ENCODE data around the gene TENT5A.
A peak's percentile ranks its signal among the peaks of the same experiment; 100 is the strongest.

Gene TENT5A

DNA sequence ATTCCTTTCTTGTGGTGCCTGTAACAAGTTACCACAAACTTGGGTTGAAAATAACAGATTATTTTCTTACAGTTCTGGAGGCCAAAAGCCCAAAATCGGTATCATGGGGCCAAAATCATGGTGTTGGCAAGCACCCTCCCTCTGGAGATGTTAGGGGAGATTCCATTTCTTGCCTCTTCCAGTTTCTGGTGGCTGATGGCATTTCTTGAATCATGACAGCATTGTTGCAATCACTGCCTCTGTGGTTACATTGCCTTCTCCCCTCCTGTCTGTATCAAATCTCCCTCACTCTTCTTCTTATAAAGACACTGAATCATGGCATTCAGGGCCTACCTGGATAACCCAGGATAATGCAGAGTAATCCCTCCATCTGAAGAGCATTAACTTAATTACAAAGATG, 17.9 kb upstream of the TENT5A start:
- no peak for DNase-seq

DNA sequence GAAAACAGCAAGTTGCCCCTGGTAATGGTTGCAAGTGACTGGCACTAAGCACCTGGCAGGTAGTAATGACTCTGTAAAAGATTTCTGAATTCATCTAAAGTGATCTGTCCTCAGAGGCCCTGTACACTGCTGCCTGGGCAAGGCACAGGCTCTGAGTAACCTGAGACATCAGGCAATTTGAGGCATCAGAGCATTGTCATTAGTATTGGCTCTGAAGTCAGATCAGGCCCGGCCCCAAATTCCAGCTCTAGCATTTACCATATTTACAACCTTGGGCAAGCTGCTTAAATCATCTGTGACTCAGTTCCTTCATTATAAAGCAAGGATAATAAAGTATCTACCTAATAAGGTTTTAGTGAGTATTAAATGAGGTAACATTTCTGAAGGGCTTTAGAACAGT, 17.3 kb upstream of the TENT5A start:
- DNase-seq: no peak

DNA sequence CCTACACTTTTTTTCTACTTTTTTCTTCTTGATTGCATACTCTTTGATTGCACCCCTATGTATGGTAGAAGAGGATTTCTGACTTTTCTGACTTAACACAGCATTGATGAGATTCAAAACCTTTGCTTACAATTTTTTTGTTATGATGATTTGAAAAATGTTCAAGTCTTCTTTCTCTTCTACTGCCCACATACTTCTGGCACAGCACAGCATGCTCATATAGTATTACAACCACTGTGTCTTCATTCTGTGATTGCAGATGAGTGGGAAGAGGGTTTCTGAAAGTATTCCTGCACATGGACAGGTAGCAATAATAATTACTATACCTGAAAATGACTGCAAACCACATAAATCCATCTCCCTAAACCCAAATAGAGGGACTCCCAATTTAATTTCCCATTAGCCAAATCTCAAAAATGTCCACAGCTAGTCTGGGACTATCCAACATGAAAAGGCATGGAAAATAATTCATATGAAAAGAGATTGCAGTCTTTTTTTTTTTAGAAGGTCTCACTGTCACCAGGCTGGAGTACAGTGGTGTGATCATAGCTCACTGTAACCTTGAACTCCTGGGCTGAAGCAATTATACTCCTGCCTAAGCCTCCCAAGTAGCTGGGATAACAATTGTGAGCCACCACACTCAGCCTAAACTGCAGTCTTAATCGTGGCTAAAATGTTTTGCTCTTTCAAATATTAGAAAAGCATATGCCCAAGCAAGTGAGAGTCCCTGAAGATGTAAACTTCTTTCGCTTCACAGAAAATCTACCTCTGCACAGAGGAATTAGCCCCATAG, 15.9 kb upstream of the TENT5A start:
- DNase-seq: no peak

DNA sequence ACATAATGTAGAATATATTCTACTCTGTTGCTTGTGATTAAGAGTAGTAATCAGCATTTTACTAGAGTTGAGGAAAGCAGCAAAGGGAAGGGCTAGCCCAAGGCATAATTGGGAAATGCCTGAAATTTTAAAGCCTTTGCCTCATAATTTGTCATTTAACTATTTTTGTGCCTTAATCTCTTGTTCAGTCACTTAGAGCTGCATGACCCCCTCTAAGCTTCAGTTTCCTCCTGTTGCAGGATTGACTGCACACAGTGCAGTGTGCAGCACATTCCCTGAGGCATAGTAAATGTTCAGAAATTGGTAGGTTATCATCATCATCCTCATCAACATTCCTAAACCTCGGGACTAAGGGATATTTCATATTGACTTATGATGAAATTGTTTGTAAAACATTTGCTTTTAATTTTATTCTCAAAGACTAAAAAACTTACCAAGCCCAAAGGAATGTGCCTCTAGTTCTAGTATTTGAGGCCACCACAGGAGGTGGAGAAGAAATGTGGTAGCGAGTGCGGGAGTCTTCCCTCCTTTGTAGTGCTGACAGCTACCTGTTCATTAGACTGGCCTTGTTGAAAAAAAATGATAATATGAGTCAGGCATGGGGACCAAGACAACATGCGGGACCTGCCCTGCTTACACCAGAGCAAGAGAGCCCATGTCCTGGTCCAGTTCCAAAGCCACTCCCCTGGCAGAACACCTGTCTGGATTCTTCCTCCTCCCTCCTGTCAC, 14.8 kb upstream of the TENT5A start:
- no peak for DNase-seq

DNA sequence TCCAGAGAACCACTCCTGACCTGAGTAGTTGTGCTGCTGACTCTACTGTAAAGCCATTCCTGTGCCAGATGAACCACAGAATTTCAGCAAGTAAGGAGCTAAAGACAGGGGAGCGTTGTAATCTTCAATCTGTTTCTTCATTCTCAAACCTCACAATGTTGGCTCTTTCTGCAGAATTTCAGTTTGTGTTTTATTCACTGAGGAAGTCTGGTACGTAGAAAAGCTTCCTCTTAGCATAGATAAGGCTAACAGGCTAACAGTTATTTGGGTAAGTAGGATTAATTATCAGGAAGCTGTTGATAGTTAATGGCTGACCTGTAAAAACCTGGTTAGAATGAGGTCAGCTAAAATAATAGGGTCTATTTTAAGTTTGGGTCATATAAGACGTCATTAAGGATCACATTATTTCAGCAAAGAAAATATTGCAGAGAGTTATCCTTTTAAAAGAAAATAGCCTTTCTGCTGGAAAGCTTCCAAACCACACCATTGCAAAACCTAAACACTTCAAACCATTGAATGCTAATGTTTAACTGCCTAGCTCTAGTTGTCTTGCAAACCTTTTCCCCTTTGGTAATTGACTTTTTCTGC, 14.1 kb upstream of the TENT5A start:
- no peak for DNase-seq

DNA sequence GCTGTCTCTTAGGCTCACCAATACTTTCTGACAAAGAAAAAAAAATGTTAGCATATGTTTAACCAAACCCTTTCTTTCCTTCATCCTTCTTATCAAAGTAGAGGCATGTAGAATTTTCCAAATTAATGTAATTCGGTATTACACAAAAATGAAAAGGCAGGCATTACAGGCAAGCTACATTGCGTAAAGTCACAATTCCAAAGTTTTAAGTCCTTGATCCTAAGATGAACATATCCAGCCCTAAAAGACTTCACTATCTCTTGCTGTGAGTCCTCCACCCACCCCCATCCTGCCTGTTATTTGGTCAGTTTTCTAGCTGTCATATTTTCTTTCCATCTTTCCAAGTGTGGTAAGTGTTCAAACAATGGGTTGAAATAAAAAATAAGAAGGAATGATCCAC, 12.1 kb upstream of the TENT5A start:
- no peak for DNase-seq

DNA sequence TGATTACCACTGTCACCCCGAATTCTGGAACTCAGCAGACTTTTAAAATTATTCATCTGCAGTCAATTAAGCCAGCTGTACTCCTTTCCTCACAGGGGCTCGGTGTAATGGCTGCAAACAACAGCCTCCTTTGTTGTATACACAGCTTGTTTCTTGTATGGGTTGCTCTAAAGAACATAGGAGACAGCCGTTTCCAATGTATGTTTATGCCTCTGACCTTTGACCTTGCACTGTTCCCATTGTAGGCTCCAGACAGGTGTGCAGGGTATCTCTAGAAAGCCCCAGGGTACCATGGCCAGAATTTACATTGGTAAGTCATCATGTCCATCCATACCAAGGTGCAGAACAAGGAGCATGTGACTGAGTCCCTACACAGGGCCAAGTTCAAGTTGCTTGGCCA, 11.5 kb upstream of the TENT5A start:
- no peak for DNase-seq

DNA sequence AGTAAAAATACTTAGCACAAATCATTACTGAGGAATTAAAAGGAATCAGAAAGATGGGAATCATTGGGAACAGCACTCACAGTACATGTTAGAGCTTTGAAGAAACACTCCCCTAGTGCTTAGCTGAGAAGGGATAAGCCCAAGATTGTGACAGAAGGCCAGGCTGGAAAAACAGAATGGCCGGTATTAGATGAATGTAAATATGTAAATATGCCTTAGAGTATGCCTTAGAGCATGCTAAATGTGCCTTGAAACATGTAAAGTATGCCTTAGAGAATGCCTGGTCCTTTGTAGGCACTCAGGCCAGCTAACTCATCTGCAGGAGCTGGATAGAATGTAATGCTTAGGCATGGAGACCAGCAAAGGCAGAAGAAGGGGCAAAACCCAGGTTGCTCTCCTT, 10.6 kb upstream of the TENT5A start:
- DNase-seq: no peak

DNA sequence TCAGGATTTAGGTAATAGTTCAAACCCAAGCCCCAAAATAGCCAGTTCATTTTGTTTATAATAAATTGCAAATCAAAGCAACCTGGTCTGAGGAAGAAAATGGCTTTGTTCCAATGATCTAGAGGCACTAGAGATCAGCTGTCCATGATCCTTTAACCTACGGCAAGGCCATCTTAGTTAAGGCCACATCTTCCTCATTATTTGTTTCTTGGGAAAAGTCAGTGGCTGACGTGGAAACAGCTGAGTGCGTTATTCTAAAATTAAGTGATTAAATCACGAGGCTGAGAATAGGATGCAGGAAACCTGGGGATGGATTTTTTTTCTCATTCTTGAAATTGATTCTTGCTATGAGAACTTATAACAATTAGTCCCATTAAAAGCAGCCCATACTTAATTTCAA, 10.1 kb upstream of the TENT5A start:
- no peak for DNase-seq

DNA sequence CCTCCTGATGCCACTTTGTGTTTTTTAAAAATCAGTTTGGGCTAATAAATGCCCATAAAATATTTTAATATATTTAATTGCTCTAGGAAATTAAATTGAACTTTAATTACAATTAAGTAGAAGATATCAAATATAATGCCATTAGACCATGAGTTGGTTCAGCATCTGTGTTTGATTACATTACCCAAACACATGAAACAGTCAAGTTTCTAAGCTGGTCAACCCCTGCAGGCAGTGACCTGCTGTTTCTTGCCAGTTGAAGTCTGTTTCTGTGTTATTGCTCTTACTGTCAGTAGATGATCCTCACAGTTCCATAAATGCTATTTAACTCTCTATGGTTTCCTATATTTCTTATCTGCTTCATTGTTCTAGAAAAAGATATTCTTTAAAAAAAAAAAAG, 9.7 kb upstream of the TENT5A start:
- DNase-seq: no peak

DNA sequence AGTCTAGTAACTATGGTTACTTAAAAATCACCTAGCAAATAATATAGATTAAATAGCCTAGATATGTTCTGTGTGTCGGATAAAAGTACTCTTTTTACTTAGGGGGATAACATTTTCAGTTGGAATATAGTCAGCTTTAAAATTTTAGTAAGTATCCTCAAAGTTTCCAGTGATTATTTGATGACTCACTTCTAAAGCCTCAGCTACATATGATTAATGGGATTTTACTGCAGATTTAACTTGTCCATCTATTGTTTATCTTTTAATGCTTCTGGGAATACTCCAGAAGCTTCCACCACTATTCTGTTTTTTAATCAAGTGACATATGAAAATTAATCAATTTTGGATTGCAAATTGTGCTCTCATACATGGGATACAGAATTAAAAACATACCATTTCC, 8.7 kb upstream of the TENT5A start:
- DNase-seq: no peak

DNA sequence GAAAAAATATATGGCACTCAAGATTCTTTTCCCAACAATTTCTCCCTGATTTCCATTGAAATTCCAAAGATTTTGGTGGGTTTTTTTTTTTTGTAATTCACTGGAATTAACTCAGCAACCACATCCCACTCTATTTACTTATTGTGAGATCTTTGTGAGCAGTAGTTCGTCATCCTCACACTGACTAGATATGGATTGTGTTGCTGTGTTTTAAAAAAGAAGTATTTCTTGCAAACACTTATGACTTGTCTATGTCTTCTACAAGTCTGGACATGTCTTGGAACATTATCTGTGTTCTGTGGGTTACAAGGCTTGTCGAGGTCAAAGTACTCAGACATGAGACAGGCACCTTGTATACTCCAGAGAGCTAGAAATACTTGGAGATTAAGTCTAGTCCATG, 7.3 kb upstream of the TENT5A start:
- no peak for DNase-seq

DNA sequence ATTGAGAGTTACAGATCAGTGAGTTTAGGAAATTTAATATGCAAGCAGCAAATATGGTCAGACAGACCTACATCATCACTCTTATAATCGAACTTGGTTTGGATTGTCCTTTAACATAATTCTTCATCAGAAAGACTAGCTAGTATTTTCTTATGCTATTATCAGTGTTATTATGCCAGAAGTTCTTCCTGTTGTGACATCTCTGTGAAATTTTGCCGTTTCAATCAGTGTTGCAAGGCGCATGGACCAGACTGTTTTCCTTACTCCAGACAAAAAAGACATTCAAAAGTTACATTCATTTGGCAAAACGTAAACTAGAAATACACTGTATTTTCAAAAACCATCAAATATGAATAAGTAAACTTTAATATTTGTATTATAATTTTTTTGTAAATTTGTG, 5.7 kb upstream of the TENT5A start:
- no peak for DNase-seq

DNA sequence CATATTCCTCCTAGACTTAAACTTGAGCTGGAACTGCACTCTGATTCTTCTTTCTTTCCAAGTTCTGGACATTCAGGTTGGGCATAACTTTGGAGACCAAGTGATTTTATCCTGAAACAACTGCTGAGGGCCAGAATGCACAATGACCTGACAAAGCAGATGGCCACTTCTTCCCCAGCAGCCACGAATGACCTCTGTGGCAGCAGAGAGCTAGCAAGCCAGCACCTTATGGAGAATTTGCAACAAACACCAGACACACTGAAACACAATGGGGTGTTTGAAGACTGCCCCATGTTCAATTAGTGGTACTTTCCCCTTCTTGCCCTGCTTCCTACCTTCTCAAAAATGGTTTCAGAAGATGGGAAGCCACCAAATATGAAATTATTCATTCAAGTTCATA, 4.2 kb upstream of the TENT5A start:
- no peak for DNase-seq

DNA sequence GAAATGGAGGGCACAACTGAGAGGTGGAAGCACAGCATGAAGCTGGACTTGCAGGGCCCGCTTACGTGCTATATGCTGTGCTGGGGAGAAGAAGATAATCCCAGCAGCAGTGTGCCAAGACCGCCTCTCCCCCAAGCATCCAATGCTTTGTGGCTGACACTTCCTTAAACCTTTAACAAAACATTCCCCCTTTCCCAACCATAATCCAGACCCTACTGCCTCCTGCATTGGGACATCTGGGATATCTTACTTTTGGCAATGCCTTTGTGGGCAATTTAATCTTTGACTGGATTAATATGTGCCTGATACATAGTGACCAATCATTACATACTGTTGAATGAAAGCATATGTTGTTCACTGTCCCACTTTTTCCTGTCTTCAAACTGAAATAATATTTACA, 3.1 kb upstream of the TENT5A start:
- DNase-seq: no peak

DNA sequence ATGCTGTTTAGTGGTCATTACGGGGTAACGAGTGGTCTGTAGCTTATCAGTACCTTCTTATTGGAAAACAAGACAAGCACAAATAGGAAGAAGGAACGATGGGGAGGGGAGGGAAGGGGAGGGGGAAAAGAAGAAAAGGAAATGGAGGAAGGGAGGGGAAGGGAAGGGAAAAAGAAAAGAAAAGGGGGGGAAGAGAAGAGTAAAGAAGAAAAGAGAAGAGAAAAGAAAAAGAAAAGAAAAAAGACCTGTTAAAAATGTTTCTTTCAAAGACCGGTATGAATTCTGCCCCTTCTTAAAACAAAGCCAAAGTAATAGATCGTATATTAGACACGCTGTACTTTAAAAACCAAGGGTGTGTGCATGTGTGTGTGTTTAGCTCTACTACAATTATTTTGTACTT, 2.4 kb upstream of the TENT5A start:
- DNase-seq: no peak

DNA sequence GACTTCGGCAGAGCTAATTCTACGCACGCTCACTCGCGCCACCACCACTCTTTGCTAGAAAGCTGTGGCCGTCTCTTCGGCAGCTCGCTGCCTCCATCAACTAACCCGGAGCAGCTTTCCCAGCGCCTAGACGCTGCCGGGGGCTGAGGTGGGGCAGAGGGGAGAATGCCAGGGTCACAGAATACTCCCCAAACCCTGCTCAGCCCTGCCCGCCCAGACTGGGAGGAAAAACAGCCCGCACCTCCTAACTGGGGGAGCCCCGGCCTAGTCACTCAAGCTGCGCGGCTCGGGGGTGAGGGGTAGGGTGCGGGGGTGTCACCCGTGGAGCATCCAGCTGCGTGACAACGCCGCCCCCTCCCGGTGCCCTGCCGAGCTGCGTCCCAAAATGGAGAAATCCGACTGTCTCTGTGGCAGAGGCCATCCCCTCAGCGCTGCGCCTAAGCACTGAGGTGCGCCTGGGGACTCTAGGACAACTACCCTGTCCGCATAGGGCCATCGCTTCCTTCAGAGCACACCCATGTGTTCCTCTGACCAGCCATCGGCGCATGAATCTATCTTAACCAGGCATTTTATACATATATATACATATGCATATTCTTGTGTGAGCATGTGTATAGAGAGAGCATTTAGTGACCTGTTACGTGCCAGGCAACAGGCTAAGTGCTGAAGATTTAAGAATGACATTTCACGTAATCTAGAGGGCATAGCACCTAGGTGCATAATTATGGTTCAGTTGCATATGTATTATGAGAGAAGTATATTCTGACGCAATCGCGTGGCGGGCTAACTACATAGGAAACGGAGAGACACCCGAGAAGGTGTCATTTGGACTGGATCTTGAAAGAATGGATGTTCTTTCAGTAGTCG, 1.5 kb upstream of the TENT5A start:
- DNase-seq: peak; percentile 86 to 89

DNA sequence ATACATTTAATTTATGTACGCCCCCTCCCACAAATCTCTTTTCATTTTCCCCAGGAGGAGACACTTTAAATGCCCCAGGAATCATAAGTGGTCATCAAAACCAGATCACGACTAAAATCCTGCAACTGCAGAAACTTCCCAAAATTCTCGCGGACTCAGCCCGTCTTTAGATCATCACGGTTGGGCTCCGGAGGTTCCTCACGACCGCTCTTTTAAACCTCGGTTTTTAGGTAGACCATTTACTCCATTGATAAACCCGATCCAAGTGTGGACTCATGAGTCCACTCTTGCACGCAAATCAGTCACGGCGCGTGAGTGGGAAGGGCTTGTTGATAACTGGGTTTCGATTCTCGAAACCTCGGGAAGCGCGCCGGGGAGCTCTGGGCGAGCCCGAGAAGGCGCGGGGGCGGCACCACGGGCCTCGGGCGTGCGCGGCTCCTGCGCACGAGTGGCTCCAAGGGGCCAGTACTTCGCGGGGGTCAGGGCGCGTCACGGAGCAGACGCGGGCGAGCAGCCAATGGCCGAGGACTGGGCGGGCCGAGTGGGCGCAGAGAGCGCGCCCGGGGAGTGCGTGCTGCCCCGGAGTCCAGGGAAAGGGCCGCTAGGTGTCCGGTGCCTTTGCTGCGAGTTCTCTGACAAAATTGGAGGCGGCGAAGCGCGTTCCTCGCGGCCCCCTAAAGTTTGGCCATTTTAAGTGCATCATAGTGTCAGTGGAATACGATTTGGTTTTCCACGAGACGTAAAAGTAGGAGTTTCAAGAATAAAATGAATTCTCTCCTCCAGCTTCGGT, 635 bp upstream of the TENT5A start:
- peak; percentile 45 to 71 for DNase-seq

DNA sequence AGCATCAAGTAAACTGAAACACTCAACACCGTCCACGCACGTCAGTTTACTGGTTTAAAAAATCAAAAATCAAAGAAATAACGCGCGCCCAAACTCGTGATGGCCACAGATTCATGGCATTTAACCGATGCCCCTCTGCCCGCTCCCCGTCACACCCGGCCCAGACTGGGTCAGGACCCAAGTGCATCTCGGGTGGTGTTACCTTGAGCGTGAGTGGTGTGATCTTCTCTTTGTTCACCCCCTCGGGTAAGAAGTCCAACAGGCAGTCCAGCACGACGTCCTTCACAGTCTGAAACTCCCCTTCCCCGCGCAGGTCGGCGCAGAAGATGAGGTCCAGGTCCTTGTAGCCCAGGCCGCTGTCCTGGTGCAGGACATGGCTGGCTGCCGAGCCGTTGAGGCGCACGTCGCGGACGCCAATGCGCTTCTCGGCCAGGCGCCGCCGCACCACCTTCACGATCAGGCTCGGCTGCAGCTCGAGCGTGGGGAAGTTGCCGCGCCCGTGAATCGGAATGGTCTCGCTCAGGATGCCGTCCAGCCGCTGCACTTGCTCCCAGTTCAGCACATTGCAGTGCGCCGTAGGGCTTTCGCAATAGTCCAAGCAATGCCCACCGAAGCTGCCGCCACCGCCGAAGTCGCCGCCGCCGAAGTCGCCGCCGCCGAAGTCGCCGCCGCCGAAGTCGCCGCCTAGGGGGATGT, 945 bp downstream of the TENT5A start:
- peak; percentile 17 to 22 for DNase-seq

DNA sequence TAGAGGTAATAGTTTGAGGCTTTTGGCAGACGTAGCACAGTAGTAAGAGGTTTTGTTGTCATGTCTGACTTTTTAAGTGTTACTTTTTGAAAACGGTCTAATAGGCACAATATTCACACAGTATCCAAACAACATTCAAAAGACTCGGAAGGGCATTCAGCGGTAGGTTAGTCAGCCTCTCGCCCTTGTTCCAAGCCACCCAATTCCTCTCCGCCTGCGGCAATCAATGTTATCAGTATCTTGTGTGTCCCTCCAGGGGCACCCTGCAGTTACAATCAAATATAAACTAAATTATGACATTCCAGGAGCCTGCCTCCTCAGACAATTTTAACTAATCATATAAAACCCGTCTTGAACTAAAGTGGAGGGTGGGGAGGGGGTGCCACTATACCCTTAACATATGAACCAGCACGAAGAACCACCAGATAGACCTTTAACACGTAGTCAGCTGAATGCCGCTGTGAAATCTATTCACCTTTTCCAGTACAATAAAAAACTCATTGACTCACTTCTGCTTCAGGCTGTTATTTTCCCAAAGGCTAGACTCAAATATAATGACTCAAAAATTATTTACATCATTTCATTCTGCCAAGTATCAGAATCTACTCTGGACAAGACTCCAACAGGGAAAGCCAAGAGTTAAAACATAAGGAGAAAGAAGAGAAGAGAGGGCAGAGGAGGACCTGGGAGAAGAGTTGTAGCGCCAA, 1.6 kb downstream of the TENT5A start:
- no peak for DNase-seq

DNA sequence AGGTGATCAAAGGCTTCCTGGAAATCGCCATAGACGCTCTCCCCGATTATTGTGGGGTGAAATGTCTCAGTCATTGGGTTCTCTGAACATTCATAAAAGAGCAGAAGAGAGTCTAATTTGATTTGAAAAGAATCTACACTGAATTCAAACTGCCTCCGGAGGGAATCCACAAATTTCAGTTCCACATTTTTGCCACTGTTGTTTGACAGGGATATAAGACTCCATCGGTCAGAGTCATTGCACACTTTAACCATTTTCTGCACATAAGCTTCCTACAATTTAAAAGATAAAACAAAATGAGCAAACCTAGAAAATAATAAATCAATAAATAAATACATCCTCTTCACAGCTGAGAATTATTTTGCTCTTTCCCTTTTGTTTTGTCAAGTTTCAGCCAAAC, 2.3 kb downstream of the TENT5A start:
- DNase-seq: no peak

Measured in stimulated activated CD4-positive, alpha-beta T cell treated with anti-CD3 and anti-CD28 coated beads, Interleukin-4, amount 100 ng/mL, for 4 hours (primary cell).